Pancreas (tissue), 10 donors: ENCODE data around the gene OVAAL. TPM values are rescaled to one million over a fixed set of nuclear protein-coding genes. Genes with fewer than 3 reads are reported as not detected.

ENCODE experiments used
- ATAC-seq, 4 donors: fragments of 200-7000 bp; cut with Tn5 transposase; one replicate each; pipeline versions ENCODE4 v1.8.0 to v1.9.1; 2020; ENCODE audit warnings: mild to moderate bottlenecking in 4 of 4, moderate library complexity in 4 of 4
- DNase-seq, 6 donors: peaks; one replicate each; pipeline ENCODE4 v3.0.0-alpha.2; 2020
- FAIRE-seq: peaks from 2 replicates; lab custom pipeline; 2012; peaks lifted over from hg19 to GRCh38; lab: Jason Lieb, UNC
- H3K27ac ChIP-seq, 4 donors: fragments of 200-600 bp; sonication (generic); 1 replicate in 3 of 4; 2 replicates in 1 of 4; pipeline versions ENCODE4 v1.5.0 to v1.8.0; 2020
- H3K27me3 ChIP-seq, 4 donors: fragments of 200-600 bp; one replicate each; pipeline ENCODE4 v1.8.0; 2021
- H3K36me3 ChIP-seq, 3 donors: fragments of 200-600 bp; sonication (generic) in 1 of 3; one replicate each; pipeline versions ENCODE4 v1.5.0 to v1.8.0; 2020 to 2021
- H3K4me1 ChIP-seq, 3 donors: fragments of 200-600 bp; one replicate each; pipeline ENCODE4 v1.8.0; 2021
- H3K4me3 ChIP-seq, 4 donors: fragments of 200-600 bp; sonication (generic) in 2 of 4; one replicate each; pipeline versions ENCODE4 v1.5.0 to v1.8.0; 2020 to 2021
- H3K9me3 ChIP-seq, 4 donors: fragments of 200-600 bp; one replicate each; pipeline ENCODE4 v1.8.0; 2021
- whole genome bisulfite sequencing, 2 donors: extraction: QIAGEN DNeasy Blood & Tissue Kit; methylation state at CpG; one replicate each; pipeline ENCODE4 v1.1.7; 2013; 5-methylcytosine and 5-hydroxymethylcytosine counted together
- intact Hi-C, 3 donors: fragments of 100-400 bp; cut with DNase I; formaldehyde crosslinking; loops; one replicate each; pipeline versions ENCODE4 v1.11.1 to v1.14.2; 2022
- polyA plus RNA-seq, 2 donors: library from polyadenylated mRNA; stranded (reverse); fragments of 200-250 nt; gene quantifications; one replicate each; pipeline ENCODE4 v1.2.3, GENCODE V29; 2013
- total RNA-seq, 6 donors: library from RNA; stranded (reverse); fragmentation: NEBNext Ultra II Directional in 4 of 6; extraction: Animal tissue kit (Norgen Biotek cat#: 25700) in 4 of 6; gene quantifications; one replicate each; pipeline versions ENCODE4 v1.2.1 to v1.2.4, GENCODE V29; 2021 to 2023
- TF ChIP-seq, protein P1 (sequence below), 4 donors: fragments of 200-600 bp; sonication (generic) in 3 of 4; IDR thresholded peaks; one replicate each; pipeline versions ENCODE4 v1.5.0 to v1.8.0; 2021; ENCODE audit warnings: antibody characterized with exemption in 4 of 4
- donor health status: healthy with polysubstance abuse.
- donor health status: DM: no; HTN: no; CAD: no; lungs with moderate emphysema.
- donor health status: DM: no; HTN: no; CAD: no.
- donor health status: control.
- donor health status: control.
- donor health status: Bipolar disorder and iron deficiency.
- donor health status: DM: yes; HTN: yes; CAD: no.
- donor health status: DM: no; HTN: no; CAD: no.
- donor health status: DM: no; HTN: no; CAD: no.
- donor health status: DM: yes; HTN: yes; CAD: no.

Gene OVAAL
- total and polyA plus RNA-seq, 8 donors: not detected

DNA sequence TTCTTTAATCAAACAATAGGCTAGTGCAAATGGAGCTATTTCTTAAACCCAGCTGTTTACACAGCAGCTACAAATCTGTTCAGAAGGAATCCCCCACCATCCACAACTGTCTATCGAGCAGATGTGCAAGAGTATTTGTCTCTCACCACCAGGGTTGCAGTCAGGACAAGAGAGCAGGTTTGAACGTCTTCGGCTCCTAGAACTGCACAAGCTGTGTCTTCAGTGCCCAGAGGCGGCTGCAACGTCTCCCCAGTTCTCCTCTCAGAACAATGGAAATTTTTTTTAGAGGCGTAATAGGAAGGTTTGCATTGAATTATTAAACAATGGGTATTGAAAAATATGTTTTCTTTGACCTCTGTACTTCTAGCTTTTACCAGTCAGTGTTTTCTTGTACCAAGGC is 7.3 kb downstream of the OVAAL start:
- Histone ChIP-seq H3K27me3 (no peaks in the 10 kb centered on the region), H3K4me1 (no peaks in the 10 kb centered on the region), H3K9me3 (no peaks in the 10 kb centered on the region), H3K27ac (no peak overlapping the region), H3K36me3 (no peaks in the 10 kb centered on the region), H3K4me3 (no peak overlapping the region)
- no peak for DNase-seq
- ATAC-seq: peak in 1 of 4 donors; percentile 14
- no peak for FAIRE-seq
- TF ChIP-seq, protein P1, sequence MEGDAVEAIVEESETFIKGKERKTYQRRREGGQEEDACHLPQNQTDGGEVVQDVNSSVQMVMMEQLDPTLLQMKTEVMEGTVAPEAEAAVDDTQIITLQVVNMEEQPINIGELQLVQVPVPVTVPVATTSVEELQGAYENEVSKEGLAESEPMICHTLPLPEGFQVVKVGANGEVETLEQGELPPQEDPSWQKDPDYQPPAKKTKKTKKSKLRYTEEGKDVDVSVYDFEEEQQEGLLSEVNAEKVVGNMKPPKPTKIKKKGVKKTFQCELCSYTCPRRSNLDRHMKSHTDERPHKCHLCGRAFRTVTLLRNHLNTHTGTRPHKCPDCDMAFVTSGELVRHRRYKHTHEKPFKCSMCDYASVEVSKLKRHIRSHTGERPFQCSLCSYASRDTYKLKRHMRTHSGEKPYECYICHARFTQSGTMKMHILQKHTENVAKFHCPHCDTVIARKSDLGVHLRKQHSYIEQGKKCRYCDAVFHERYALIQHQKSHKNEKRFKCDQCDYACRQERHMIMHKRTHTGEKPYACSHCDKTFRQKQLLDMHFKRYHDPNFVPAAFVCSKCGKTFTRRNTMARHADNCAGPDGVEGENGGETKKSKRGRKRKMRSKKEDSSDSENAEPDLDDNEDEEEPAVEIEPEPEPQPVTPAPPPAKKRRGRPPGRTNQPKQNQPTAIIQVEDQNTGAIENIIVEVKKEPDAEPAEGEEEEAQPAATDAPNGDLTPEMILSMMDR (IDR thresholded peaks at IDR 0.05): no peak
- 68 to 71% methylated on average over 6 of the region's 6 CpGs for WGBS, 2 donors
- intact Hi-C loops: no loop called here

DNA sequence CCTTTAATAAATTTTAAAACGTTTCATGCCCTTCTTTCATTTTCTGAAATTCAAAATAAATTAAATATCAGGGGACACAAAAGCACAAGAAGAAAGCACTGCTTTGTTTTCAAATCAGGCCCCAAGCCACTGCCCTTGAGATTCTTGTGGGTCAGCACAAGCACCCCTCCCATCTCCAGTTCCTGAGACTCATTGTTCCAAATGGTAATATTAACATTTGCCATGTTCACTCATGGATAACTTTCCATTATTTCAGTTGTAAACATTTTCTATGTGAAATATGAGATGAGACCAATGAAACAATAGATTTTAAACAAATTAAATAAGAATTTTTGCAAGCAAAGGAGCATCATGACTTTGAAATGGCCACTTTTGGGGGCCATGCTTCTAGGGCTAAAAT is 7.7 kb downstream of the OVAAL start:
- no peaks in the 10 kb centered on the region for H3K4me1 ChIP-seq
- no peak overlapping the region for H3K27ac ChIP-seq
- H3K36me3 ChIP-seq: no peaks in the 10 kb centered on the region
- no peak for DNase-seq
- 23 to 27% methylated on average over 1 of the region's 1 CpG for WGBS, 2 donors
- H3K4me3 ChIP-seq: no peak overlapping the region
- no peak for ATAC-seq
- no peak for FAIRE-seq
- intact Hi-C loops: no loop called here
- no peaks in the 10 kb centered on the region for H3K27me3 ChIP-seq
- no peaks in the 10 kb centered on the region for H3K9me3 ChIP-seq
- TF ChIP-seq, protein P1 (IDR thresholded peaks at IDR 0.05): no peak

DNA sequence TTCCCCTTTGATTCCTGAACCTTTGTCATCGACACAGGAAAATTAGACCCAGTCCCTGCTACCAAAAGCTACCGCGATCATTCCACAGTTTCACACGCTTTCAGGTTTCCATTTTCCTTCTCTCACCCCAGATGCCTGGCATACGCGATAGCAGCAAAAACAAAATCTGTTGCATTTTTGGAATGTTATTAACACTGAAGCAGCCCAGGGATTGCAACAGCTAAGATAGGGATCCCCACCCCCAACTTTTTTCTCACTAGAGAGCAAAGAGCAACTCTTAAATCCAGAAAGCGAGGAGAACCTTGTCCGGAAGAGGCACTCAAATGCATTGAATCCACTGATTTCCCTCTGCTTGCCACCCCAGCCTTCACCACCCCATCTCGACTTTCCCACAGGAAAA is 8.9 kb downstream of the OVAAL start:
- 92 to 95% methylated on average over 9 of the region's 9 CpGs for WGBS, 2 donors

DNA sequence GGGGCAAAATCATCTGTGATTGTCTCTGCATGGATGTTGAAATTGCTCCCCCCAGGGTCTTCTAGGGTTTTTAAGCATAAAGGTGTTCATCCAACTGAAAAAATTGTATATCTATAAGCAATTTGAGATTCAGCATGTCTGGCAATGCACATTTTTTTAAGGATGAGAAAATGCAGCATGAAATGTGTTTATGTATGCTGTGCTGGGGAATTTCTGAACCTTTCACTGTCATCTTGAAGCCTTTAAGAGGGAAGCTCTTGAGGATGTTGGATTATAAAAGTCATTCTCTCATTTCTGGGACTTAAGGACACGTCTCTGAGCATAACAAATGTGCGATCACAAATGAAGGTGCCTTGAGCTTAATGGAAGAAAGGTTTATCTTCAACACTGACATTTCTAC is 9.4 kb downstream of the OVAAL start:
- 90 to 93% methylated on average over 2 of the region's 2 CpGs for WGBS, 2 donors
- intact Hi-C loops: no loop called here
- TF ChIP-seq, protein P1 (IDR thresholded peaks at IDR 0.05): no peak
- H3K27ac ChIP-seq: no peak overlapping the region
- H3K4me1 ChIP-seq: peaks cover 0 to 3% (median 0%) of the 10 kb centered on the region in 3 donors
- no peak overlapping the region for H3K4me3 ChIP-seq
- no peak for DNase-seq
- H3K9me3 ChIP-seq: no peaks in the 10 kb centered on the region
- H3K27me3 ChIP-seq: no peaks in the 10 kb centered on the region
- no peak for ATAC-seq
- no peak for FAIRE-seq
- no peaks in the 10 kb centered on the region for H3K36me3 ChIP-seq

More for the DNA sequence above, 8.9 kb downstream of the OVAAL start:
- no peak for DNase-seq
- Histone ChIP-seq H3K36me3 (no peaks in the 10 kb centered on the region), H3K27me3 (no peaks in the 10 kb centered on the region), H3K27ac (no peak overlapping the region), H3K4me1 (no peaks in the 10 kb centered on the region), H3K4me3 (no peak overlapping the region), H3K9me3 (no peaks in the 10 kb centered on the region)
- ATAC-seq: no peak
- FAIRE-seq: no peak
- intact Hi-C loops: no loop called here
- TF ChIP-seq, protein P1 (IDR thresholded peaks at IDR 0.05): no peak

DNA sequence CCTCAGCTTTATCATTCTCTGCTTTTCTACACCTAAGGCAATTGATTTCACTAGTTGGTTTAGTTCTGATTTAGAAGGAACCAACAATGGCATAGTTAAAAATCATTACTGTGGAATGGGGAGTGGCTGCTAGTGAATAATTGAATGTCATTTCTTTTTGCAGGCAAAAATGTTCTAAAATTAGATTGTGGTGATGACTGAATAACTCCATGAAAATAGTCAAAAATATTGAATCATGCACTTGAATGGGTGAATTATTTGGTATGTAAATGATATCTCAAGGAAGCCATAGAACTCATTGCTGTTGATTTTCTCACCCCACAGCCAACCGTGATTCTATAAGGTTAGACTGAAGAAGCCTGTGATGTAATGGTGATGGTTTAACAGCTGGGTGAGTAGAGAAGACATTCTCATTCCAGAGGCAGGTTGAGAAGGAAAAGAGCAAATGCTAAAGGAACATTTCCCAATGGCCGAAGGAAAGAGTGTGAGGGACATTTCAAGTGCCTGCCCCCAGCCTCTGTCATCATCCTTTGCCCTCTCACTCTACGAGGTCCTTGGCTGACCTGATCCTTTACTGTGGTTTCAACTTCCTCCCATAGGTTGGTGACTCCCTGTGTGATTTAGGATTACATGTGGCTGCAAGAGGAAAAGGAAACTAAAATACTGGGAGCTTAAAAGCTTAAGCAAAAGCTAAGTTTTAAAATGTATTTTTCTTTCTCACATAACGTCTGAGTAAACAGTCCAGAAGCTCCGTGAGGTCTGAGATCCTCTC is 12.5 kb downstream of the OVAAL start:
- no peak for ATAC-seq
- no peaks in the 10 kb centered on the region for H3K27me3 ChIP-seq
- peaks cover 0 to 24% (median 15%) of the 10 kb centered on the region in 3 donors for H3K4me1 ChIP-seq
- intact Hi-C loops: no loop called here
- no peak overlapping the region for H3K27ac ChIP-seq
- TF ChIP-seq, protein P1 (IDR thresholded peaks at IDR 0.05): no peak
- WGBS, 2 donors: 84 to 89% methylated on average over 5 of the region's 5 CpGs
- H3K4me3 ChIP-seq: no peak overlapping the region
- FAIRE-seq: no peak
- no peak for DNase-seq
- H3K36me3 ChIP-seq: no peaks in the 10 kb centered on the region
- no peaks in the 10 kb centered on the region for H3K9me3 ChIP-seq
